ENCODE results near the gene FBXL15.

- TF ChIP-seq, protein P1, sequence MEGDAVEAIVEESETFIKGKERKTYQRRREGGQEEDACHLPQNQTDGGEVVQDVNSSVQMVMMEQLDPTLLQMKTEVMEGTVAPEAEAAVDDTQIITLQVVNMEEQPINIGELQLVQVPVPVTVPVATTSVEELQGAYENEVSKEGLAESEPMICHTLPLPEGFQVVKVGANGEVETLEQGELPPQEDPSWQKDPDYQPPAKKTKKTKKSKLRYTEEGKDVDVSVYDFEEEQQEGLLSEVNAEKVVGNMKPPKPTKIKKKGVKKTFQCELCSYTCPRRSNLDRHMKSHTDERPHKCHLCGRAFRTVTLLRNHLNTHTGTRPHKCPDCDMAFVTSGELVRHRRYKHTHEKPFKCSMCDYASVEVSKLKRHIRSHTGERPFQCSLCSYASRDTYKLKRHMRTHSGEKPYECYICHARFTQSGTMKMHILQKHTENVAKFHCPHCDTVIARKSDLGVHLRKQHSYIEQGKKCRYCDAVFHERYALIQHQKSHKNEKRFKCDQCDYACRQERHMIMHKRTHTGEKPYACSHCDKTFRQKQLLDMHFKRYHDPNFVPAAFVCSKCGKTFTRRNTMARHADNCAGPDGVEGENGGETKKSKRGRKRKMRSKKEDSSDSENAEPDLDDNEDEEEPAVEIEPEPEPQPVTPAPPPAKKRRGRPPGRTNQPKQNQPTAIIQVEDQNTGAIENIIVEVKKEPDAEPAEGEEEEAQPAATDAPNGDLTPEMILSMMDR (IDR thresholded peaks at IDR 0.05 in 4 of 5, conservative IDR thresholded peaks at IDR 0.05 in 1 of 5): no peak
- TF ChIP-seq POLR2A (IDR thresholded peaks at IDR 0.05): no peak
Observed at GRCh38 chr10:102435133-102435497, 14.5 kb downstream of the FBXL15 start.
